ENCODE measurements around the gene SLC39A5.
A peak's percentile ranks its signal among the peaks of the same experiment; 100 is the strongest.
"Not testable (repeated sequence)": the region's sequence is repeated elsewhere in the genome, so short reads cannot be mapped to it uniquely, and the experiment has no call there.

SLC39A5 gene

DNA sequence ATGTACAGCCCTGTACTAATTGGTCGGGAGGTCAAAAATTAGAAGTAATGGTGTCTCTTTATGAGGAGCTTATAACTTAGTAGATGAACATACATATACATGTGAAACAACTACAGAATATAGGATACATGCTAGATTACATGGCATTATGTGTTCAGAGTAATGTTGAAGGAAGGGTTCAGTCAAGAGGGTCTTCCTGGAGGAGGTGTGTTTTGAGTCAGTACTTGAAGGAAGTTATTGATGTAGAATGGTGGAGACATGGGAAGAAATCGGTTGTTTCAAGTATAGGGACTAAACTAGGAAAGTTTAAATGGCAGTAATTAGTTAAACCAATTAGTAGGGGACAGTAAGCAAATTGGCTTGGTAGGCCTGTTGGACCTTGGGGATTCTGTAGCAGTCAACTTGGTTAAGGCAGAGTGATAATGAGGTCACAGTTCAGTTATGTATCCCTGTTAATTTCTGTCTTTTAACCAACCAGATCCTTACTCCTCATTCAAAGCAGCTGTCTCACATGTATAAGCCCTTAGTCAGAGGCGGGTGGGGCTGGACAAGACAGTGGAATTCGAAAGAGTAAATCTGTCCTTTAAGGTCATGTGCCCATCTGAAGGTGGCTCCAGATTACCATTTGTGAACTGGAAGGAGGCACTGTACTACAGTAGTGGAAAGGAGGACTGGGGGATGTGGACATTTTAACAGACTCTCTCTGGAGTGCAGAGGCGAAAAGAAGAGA, 31.8 kb downstream of the SLC39A5 start:
- 0 out of 2 replicates have a peak, but pooled peaks cover 3% of the 10 kb centered on the region for H3K36me3 ChIP-seq (ENCODE audit: control insufficient read depth, insufficient read depth, low read length)
- H3K27ac ChIP-seq (ENCODE audit: low read depth, low read length), result no peak overlapping the region

GRCh38 chr12:56262955-56263354, 33.1 kb downstream of the SLC39A5 start:
- H3K4me1 ChIP-seq (ENCODE audit: control insufficient read depth, insufficient read depth, low read length); H3K27ac ChIP-seq (ENCODE audit: low read depth, low read length); H3K9ac ChIP-seq (ENCODE audit: low read depth, low read length); H3K27me3 ChIP-seq (ENCODE audit: control insufficient read depth, insufficient read depth, low read length); H3K9me3 ChIP-seq (ENCODE audit: control insufficient read depth, insufficient read depth, low read length); H3K36me3 ChIP-seq (ENCODE audit: control insufficient read depth, insufficient read depth, low read length); H3K4me3 ChIP-seq (ENCODE audit: low read depth, low read length): not testable (repeated sequence)

More for the DNA sequence above, 31.8 kb downstream of the SLC39A5 start:
- Histone ChIP-seq H3K9ac (ENCODE audit: low read depth, low read length) (no peak overlapping the region), H3K27me3 (ENCODE audit: control insufficient read depth, insufficient read depth, low read length) (no peaks in the 10 kb centered on the region), H3K4me1 (ENCODE audit: control insufficient read depth, insufficient read depth, low read length) (peaks cover 10% of the 10 kb centered on the region), H3K4me3 (ENCODE audit: low read depth, low read length) (no peak overlapping the region), H3K9me3 (ENCODE audit: control insufficient read depth, insufficient read depth, low read length) (no peaks in the 10 kb centered on the region)

GRCh38 chr12:56266068-56266692, 36.3 kb downstream of the SLC39A5 start:
- H3K9me3 ChIP-seq (ENCODE audit: control insufficient read depth, insufficient read depth, low read length); H3K27me3 ChIP-seq (ENCODE audit: control insufficient read depth, insufficient read depth, low read length); H3K4me1 ChIP-seq (ENCODE audit: control insufficient read depth, insufficient read depth, low read length): not testable (repeated sequence)
- Histone ChIP-seq H3K9ac (ENCODE audit: low read depth, low read length) (peak overlapping the region; percentile 80), H3K27ac (ENCODE audit: low read depth, low read length) (peak overlapping the region; percentile 96), H3K4me3 (ENCODE audit: low read depth, low read length) (peak overlapping the region; percentile 85), H3K36me3 (ENCODE audit: control insufficient read depth, insufficient read depth, low read length) (peaks cover 22% of the 10 kb centered on the region)

- peak within 1 kb of the TSS; percentile 80 for H3K9ac ChIP-seq (ENCODE audit: low read depth, low read length)
- H3K4me1 ChIP-seq (ENCODE audit: control insufficient read depth, insufficient read depth, low read length), result no peaks in the 10 kb centered on the region
- no peaks in the 10 kb centered on the region for H3K9me3 ChIP-seq (ENCODE audit: control insufficient read depth, insufficient read depth, low read length)
- H3K27ac ChIP-seq (ENCODE audit: low read depth, low read length), result peak within 1 kb of the TSS; percentile 96
- H3K4me3 ChIP-seq (ENCODE audit: low read depth, low read length), result peak within 1 kb of the TSS; percentile 85
- H3K27me3 ChIP-seq (ENCODE audit: control insufficient read depth, insufficient read depth, low read length), result no peaks in the 10 kb centered on the region
- H3K36me3 ChIP-seq (ENCODE audit: control insufficient read depth, insufficient read depth, low read length), result peaks cover 29% of the 10 kb centered on the region
Observed at GRCh38 chr12:56266693-56267442, 37.0 kb downstream of the SLC39A5 start, which contains the start of gene COQ10A. COQ10A (plus strand) TSS chr12:56266942; CDS start chr12:56267119, 177 bp downstream.

DNA sequence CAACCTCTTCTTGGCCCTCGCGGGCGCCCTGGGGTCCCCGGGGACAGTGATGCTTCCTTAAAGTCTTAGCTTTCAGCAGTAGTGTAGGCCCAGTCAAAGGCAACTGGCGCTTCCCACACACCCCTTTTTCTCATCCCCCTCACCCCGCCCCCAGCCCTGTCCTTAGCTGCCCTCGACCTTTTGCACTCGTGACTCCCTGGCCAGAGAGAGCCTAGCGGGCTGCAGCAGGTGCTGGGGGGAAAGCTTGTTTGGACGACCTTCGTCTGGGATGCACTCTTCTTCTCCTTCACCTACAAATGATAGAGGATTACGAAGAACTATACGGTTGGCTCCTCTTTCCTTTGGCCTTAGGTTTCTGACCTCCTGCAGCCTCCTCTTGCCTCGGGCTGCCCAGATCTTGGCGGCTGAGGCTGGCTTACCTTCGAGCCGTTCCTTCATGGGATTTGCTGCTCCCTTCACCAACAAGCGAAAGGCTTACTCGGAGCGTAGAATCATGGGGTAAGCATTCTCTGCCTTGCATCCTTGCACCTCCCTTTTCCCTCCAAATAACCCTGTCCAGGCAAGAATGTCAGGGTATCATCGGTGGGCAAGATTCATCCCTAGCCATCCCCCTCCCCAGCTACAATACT, 37.7 kb downstream of the SLC39A5 start:
- H3K9ac ChIP-seq (ENCODE audit: low read depth, low read length), result 0 out of 2 replicates have a peak overlapping the region, but pooled peaks have one; percentile 6
- H3K9me3 ChIP-seq (ENCODE audit: control insufficient read depth, insufficient read depth, low read length), result no peaks in the 10 kb centered on the region

DNA sequence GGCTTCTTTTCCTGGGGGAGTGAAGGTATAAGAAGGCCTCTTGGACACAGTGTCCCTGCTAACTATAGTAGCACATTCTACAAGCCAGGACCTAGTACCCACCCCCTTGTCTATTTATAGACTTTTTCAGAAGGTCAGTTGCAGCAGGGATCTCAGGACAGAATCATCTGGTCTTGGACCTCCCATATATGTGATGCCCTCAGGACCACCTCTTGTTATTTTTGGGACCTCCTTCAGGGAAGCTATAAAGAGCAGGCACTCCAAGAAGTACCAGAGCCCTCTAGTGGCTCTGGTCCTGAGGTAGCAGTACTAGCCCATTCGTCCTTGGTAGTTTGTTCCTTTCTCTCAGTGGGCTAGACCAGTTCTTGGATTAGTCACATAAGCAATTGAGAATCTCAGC, 41.2 kb downstream of the SLC39A5 start:
- Histone ChIP-seq H3K9me3 (ENCODE audit: control insufficient read depth, insufficient read depth, low read length) (no peaks in the 10 kb centered on the region), H3K4me3 (ENCODE audit: low read depth, low read length) (no peak overlapping the region), H3K27ac (ENCODE audit: low read depth, low read length) (no peak overlapping the region), H3K9ac (ENCODE audit: low read depth, low read length) (no peak overlapping the region), H3K4me1 (ENCODE audit: control insufficient read depth, insufficient read depth, low read length) (no peaks in the 10 kb centered on the region), H3K36me3 (ENCODE audit: control insufficient read depth, insufficient read depth, low read length) (peaks cover 68% of the 10 kb centered on the region), H3K27me3 (ENCODE audit: control insufficient read depth, insufficient read depth, low read length) (no peaks in the 10 kb centered on the region)

More for the DNA sequence above, 37.7 kb downstream of the SLC39A5 start:
- Histone ChIP-seq H3K36me3 (ENCODE audit: control insufficient read depth, insufficient read depth, low read length) (peaks cover 36% of the 10 kb centered on the region), H3K4me3 (ENCODE audit: low read depth, low read length) (peak overlapping the region; percentile 85), H3K27ac (ENCODE audit: low read depth, low read length) (peak overlapping the region; percentile 96), H3K27me3 (ENCODE audit: control insufficient read depth, insufficient read depth, low read length) (no peaks in the 10 kb centered on the region), H3K4me1 (ENCODE audit: control insufficient read depth, insufficient read depth, low read length) (no peaks in the 10 kb centered on the region)

GRCh38 chr12:56272468-56272867, 42.6 kb downstream of the SLC39A5 start:
- H3K9me3 ChIP-seq (ENCODE audit: control insufficient read depth, insufficient read depth, low read length); H3K9ac ChIP-seq (ENCODE audit: low read depth, low read length); H3K27ac ChIP-seq (ENCODE audit: low read depth, low read length); H3K4me3 ChIP-seq (ENCODE audit: low read depth, low read length); H3K27me3 ChIP-seq (ENCODE audit: control insufficient read depth, insufficient read depth, low read length); H3K4me1 ChIP-seq (ENCODE audit: control insufficient read depth, insufficient read depth, low read length): not testable (repeated sequence)
- H3K36me3 ChIP-seq (ENCODE audit: control insufficient read depth, insufficient read depth, low read length), result peaks cover 78% of the 10 kb centered on the region

GRCh38 chr12:56274299-56274698, 44.4 kb downstream of the SLC39A5 start:
- no peaks in the 10 kb centered on the region for H3K27me3 ChIP-seq (ENCODE audit: control insufficient read depth, insufficient read depth, low read length)
- peaks cover 92% of the 10 kb centered on the region for H3K36me3 ChIP-seq (ENCODE audit: control insufficient read depth, insufficient read depth, low read length)
- no peak overlapping the region for H3K4me3 ChIP-seq (ENCODE audit: low read depth, low read length)
- no peaks in the 10 kb centered on the region for H3K4me1 ChIP-seq (ENCODE audit: control insufficient read depth, insufficient read depth, low read length)
- H3K9ac ChIP-seq (ENCODE audit: low read depth, low read length), result no peak overlapping the region
- H3K27ac ChIP-seq (ENCODE audit: low read depth, low read length), result no peak overlapping the region
- H3K9me3 ChIP-seq (ENCODE audit: control insufficient read depth, insufficient read depth, low read length), result no peaks in the 10 kb centered on the region

DNA sequence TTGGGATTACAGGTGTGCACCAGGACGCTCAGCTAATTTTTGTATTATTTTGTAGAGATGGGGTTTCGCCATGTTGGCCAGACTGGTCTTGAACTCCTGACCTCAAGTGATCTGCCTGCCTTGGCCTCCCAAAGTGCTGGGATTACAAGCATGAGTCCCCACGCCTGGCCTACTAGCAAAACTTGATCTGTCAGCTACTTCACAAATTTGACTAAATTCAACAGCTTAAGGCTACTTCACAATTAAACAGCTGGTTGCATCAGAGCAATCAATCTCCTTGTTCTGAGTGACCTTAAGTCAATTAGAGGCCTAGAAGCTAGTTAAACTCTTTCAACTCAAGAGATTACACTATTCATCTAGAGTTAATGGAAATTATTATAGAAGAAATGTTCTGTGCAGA, 49.1 kb downstream of the SLC39A5 start:
- Histone ChIP-seq H3K27ac (ENCODE audit: low read depth, low read length) (no peak overlapping the region), H3K9ac (ENCODE audit: low read depth, low read length) (no peak overlapping the region), H3K4me3 (ENCODE audit: low read depth, low read length) (no peak overlapping the region), H3K9me3 (ENCODE audit: control insufficient read depth, insufficient read depth, low read length) (no peaks in the 10 kb centered on the region), H3K36me3 (ENCODE audit: control insufficient read depth, insufficient read depth, low read length) (peaks cover 92% of the 10 kb centered on the region), H3K4me1 (ENCODE audit: control insufficient read depth, insufficient read depth, low read length) (no peaks in the 10 kb centered on the region), H3K27me3 (ENCODE audit: control insufficient read depth, insufficient read depth, low read length) (no peaks in the 10 kb centered on the region)

GRCh38 chr12:56280849-56281248, 51.0 kb downstream of the SLC39A5 start:
- Histone ChIP-seq H3K9me3 (ENCODE audit: control insufficient read depth, insufficient read depth, low read length) (no peaks in the 10 kb centered on the region), H3K27ac (ENCODE audit: low read depth, low read length) (no peak overlapping the region), H3K4me3 (ENCODE audit: low read depth, low read length) (no peak overlapping the region), H3K4me1 (ENCODE audit: control insufficient read depth, insufficient read depth, low read length) (no peaks in the 10 kb centered on the region), H3K27me3 (ENCODE audit: control insufficient read depth, insufficient read depth, low read length) (no peaks in the 10 kb centered on the region), H3K9ac (ENCODE audit: low read depth, low read length) (no peak overlapping the region), H3K36me3 (ENCODE audit: control insufficient read depth, insufficient read depth, low read length) (peaks cover 86% of the 10 kb centered on the region)

Measured in HUES48 (cell line).